Activated T-cell treated with anti-CD3 and anti-CD28 coated beads, Interleukin-2, amount 50 U/mL, for 24 hours (primary cell): Measurements from ENCODE around the gene UXT.

ENCODE experiments used
- DNase-seq: peaks from one replicate; pipeline ENCODE4 v3.0.0-alpha.2; 2020
- H3K27ac Mint-ChIP-seq: 2 replicates; pipeline ENCODE4 v1.8.0; 2020; ENCODE audit warnings: mild to moderate bottlenecking, mixed read lengths
- H3K27me3 Mint-ChIP-seq: 2 replicates; pipeline ENCODE4 v1.8.0; 2020; ENCODE audit warnings: mixed read lengths
- H3K36me3 Mint-ChIP-seq: 2 replicates; pipeline ENCODE4 v1.8.0; 2020; ENCODE audit warnings: low read depth, mixed read lengths
- H3K4me1 Mint-ChIP-seq: 2 replicates; pipeline ENCODE4 v1.8.0; 2020; ENCODE audit warnings: low read depth, mixed read lengths
- H3K4me3 Mint-ChIP-seq: 2 replicates; pipeline ENCODE4 v1.8.0; 2020; ENCODE audit warnings: mild to moderate bottlenecking, moderate library complexity, mixed read lengths
- H3K9me3 Mint-ChIP-seq: 2 replicates; pipeline ENCODE4 v1.8.0; 2020; ENCODE audit warnings: mixed read lengths

Gene UXT

GRCh38 chrX:47662144-47662657, 3.2 kb upstream of the UXT start:
- Mint-ChIP-seq H3K27ac (peak overlapping the region; percentile 95), H3K4me3 (peak overlapping the region; percentile 39), H3K36me3 (peaks cover 36% of the 10 kb centered on the region), H3K4me1 (peaks cover 50% of the 10 kb centered on the region), H3K9me3 (peaks cover 3% of the 10 kb centered on the region), H3K27me3 (peaks cover 22% of the 10 kb centered on the region)
- DNase-seq = peak; percentile 54

GRCh38 chrX:47661539-47661938, 2.6 kb upstream of the UXT start:
- Mint-ChIP-seq H3K4me1 (peaks cover 55% of the 10 kb centered on the region), H3K27me3 (peaks cover 25% of the 10 kb centered on the region), H3K4me3 (no peak overlapping the region), H3K9me3 (peaks cover 3% of the 10 kb centered on the region), H3K36me3 (peaks cover 42% of the 10 kb centered on the region), H3K27ac (peak overlapping the region; percentile 95)
- no peak for DNase-seq

- Mint-ChIP-seq H3K4me3 (peak overlapping the region; percentile 90), H3K27ac (peak overlapping the region; percentile 99), H3K4me1 (peaks cover 57% of the 10 kb centered on the region), H3K27me3 (peaks cover 28% of the 10 kb centered on the region), H3K36me3 (peaks cover 63% of the 10 kb centered on the region), H3K9me3 (peaks cover 3% of the 10 kb centered on the region)
- no peak for DNase-seq
These were observed 394 bp upstream of the UXT start for GRCh38 chrX:47659421-47659726.

- H3K27ac Mint-ChIP-seq = peak overlapping the region; percentile 99
- H3K4me1 Mint-ChIP-seq = peaks cover 52% of the 10 kb centered on the region
- H3K9me3 Mint-ChIP-seq = peaks cover 3% of the 10 kb centered on the region
- peaks cover 28% of the 10 kb centered on the region for H3K27me3 Mint-ChIP-seq
- peak overlapping the region; percentile 90 for H3K4me3 Mint-ChIP-seq
- DNase-seq = no peak
- peaks cover 71% of the 10 kb centered on the region for H3K36me3 Mint-ChIP-seq
These were observed 688 bp downstream of the UXT start for GRCh38 chrX:47658301-47658683.

- H3K4me1 Mint-ChIP-seq = peaks cover 40% of the 10 kb centered on the region
- H3K36me3 Mint-ChIP-seq = peaks cover 78% of the 10 kb centered on the region
- peak overlapping the region; percentile 85 for H3K4me3 Mint-ChIP-seq
- peaks cover 31% of the 10 kb centered on the region for H3K27me3 Mint-ChIP-seq
- peak overlapping the region; percentile 92 for H3K27ac Mint-ChIP-seq
- no peak for DNase-seq
- no peaks in the 10 kb centered on the region for H3K9me3 Mint-ChIP-seq
These were observed 7.7 kb downstream of the UXT start for GRCh38 chrX:47651043-47651905.

GRCh38 chrX:47650164-47651042, 8.6 kb downstream of the UXT start, which contains the start of gene ELK1:
Gene ELK1 (minus strand): TSS chrX:47650563. CDS start chrX:47641441, 9,122 bp downstream.
- Mint-ChIP-seq H3K4me1 (peaks cover 39% of the 10 kb centered on the region), H3K4me3 (peak within 1 kb of the TSS; percentile 85), H3K36me3 (peaks cover 74% of the 10 kb centered on the region), H3K27me3 (peaks cover 28% of the 10 kb centered on the region), H3K27ac (peak within 1 kb of the TSS; percentile 92), H3K9me3 (no peaks in the 10 kb centered on the region)
- peak; percentile 86 for DNase-seq

- H3K9me3 Mint-ChIP-seq = no peaks in the 10 kb centered on the region
- peaks cover 72% of the 10 kb centered on the region for H3K36me3 Mint-ChIP-seq
- peaks cover 44% of the 10 kb centered on the region for H3K4me1 Mint-ChIP-seq
- H3K4me3 Mint-ChIP-seq = peak overlapping the region; percentile 85
- peak overlapping the region; percentile 86 for H3K27ac Mint-ChIP-seq
- H3K27me3 Mint-ChIP-seq = peaks cover 32% of the 10 kb centered on the region
- DNase-seq = no peak
These were observed 9.2 kb downstream of the UXT start for GRCh38 chrX:47649781-47650163.

- Mint-ChIP-seq H3K4me3 (peak overlapping the region; percentile 85), H3K9me3 (no peaks in the 10 kb centered on the region), H3K27ac (peak overlapping the region; percentile 86), H3K36me3 (peaks cover 72% of the 10 kb centered on the region), H3K27me3 (peaks cover 34% of the 10 kb centered on the region), H3K4me1 (peaks cover 49% of the 10 kb centered on the region)
- no peak for DNase-seq
These were observed 9.7 kb downstream of the UXT start for GRCh38 chrX:47649271-47649670.

GRCh38 chrX:47648376-47648775, 10.6 kb downstream of the UXT start:
- no peaks in the 10 kb centered on the region for H3K9me3 Mint-ChIP-seq
- peak overlapping the region; percentile 63 for H3K27ac Mint-ChIP-seq
- peaks cover 74% of the 10 kb centered on the region for H3K36me3 Mint-ChIP-seq
- DNase-seq = no peak
- H3K27me3 Mint-ChIP-seq = peaks cover 37% of the 10 kb centered on the region
- peaks cover 51% of the 10 kb centered on the region for H3K4me1 Mint-ChIP-seq
- H3K4me3 Mint-ChIP-seq = peak overlapping the region; percentile 85

GRCh38 chrX:47646636-47647035, 12.3 kb downstream of the UXT start:
- H3K4me1 Mint-ChIP-seq = peaks cover 49% of the 10 kb centered on the region
- no peaks in the 10 kb centered on the region for H3K9me3 Mint-ChIP-seq
- no peak overlapping the region for H3K27ac Mint-ChIP-seq
- peaks cover 37% of the 10 kb centered on the region for H3K27me3 Mint-ChIP-seq
- no peak overlapping the region for H3K4me3 Mint-ChIP-seq
- H3K36me3 Mint-ChIP-seq = peaks cover 70% of the 10 kb centered on the region
- DNase-seq = no peak

- no peak for DNase-seq
- no peak overlapping the region for H3K4me3 Mint-ChIP-seq
- peaks cover 30% of the 10 kb centered on the region for H3K27me3 Mint-ChIP-seq
- no peak overlapping the region for H3K27ac Mint-ChIP-seq
- peaks cover 39% of the 10 kb centered on the region for H3K4me1 Mint-ChIP-seq
- H3K9me3 Mint-ChIP-seq = no peaks in the 10 kb centered on the region
- peaks cover 72% of the 10 kb centered on the region for H3K36me3 Mint-ChIP-seq
These were observed 13.4 kb downstream of the UXT start for GRCh38 chrX:47645530-47645929.

- H3K9me3 Mint-ChIP-seq = no peaks in the 10 kb centered on the region
- H3K27me3 Mint-ChIP-seq = peaks cover 30% of the 10 kb centered on the region
- H3K27ac Mint-ChIP-seq = no peak overlapping the region
- H3K4me1 Mint-ChIP-seq = peaks cover 39% of the 10 kb centered on the region
- no peak overlapping the region for H3K4me3 Mint-ChIP-seq
- H3K36me3 Mint-ChIP-seq = peaks cover 81% of the 10 kb centered on the region
- DNase-seq = no peak
These were observed 14.4 kb downstream of the UXT start for GRCh38 chrX:47644557-47645091.

GRCh38 chrX:47643926-47644325, 15.1 kb downstream of the UXT start:
- peaks cover 82% of the 10 kb centered on the region for H3K36me3 Mint-ChIP-seq
- no peak overlapping the region for H3K27ac Mint-ChIP-seq
- H3K9me3 Mint-ChIP-seq = no peaks in the 10 kb centered on the region
- peaks cover 37% of the 10 kb centered on the region for H3K4me1 Mint-ChIP-seq
- H3K27me3 Mint-ChIP-seq = peaks cover 25% of the 10 kb centered on the region
- no peak for DNase-seq
- H3K4me3 Mint-ChIP-seq = no peak overlapping the region

- Mint-ChIP-seq H3K4me3 (no peak overlapping the region), H3K36me3 (peaks cover 73% of the 10 kb centered on the region), H3K27me3 (no peaks in the 10 kb centered on the region), H3K27ac (no peak overlapping the region), H3K4me1 (peaks cover 17% of the 10 kb centered on the region), H3K9me3 (no peaks in the 10 kb centered on the region)
- DNase-seq = no peak
These were observed 20.2 kb downstream of the UXT start for GRCh38 chrX:47638816-47639215.
